ENCODE results near the gene DUS2. TPM values are rescaled to one million over a fixed set of nuclear protein-coding genes. Genes with fewer than 3 reads are reported as not detected.
"Not testable (repeated sequence)": the region's sequence is repeated elsewhere in the genome, so short reads cannot be mapped to it uniquely, and the experiment has no call there.

Gene DUS2
- total RNA-seq, 4 donors from 2014 or later: 9.2 to 13.1 (median 11.2) TPM

DNA sequence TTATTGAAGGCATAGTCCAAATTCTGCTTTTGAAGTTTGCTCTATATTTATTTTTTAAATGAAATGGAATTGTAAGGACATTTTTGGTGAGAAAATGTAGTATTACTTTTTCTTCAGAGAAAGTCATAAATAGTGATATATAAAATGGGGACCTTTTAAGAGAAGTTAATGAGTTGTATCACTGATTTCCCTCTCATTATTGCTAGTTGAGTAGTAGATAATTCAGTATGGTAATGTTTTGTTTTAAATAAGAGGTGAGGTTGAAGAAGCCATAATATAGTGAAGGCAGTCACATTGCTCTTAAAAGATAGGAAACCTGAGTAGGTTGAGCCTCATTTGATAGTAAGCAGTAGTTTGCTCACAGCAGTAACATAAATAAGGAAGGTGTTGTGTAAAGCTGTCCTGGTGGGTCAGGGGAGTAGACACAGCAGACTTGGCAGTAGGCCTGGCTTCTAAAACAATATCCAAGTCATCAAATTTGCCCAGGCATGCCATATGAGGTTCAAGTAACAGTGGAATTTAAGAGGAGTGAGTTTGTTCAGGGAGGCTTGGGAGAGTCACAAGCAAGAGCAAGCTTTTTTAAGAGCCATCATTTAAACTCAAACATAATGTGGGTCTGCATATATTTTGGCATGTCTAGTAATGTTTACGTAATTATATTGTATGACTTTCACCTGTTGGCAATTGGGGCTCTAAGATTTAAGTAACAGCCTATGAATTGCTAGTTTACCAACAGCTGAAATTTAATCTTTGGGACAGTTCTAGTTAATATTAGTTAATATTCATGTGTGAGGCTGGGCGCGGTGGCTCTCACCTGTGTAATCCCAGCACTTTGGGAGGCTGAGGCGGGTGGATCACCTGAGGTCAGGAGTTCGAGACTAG is 68.5 kb downstream of the DUS2 start:
- Histone ChIP-seq H3K4me3 (no peak overlapping the region), H3K27ac (peak overlapping the region in 1 of 4 donors; percentile 18), H3K36me3 (no peaks in the 10 kb centered on the region), H3K4me1 (peaks cover 0 to 83% (median 35%) of the 10 kb centered on the region in 4 donors), H3K9me3 (no peaks in the 10 kb centered on the region), H3K27me3 (no peaks in the 10 kb centered on the region)
- WGBS, 2 donors (ENCODE audit: low coverage in 1 of 2): 43 to 91% methylated on average over 1 to 5 of the region's 5 CpGs
- intact Hi-C loops (cut with DNase I; ENCODE audit: low total_unique reads) (no loop called here), in situ Hi-C loops (cut with MboI; ENCODE audit: low pct_ligation_motif_present in 1 of 4, low pct_unique_long_range_greater_than_20kb in 1 of 4, low sequenced_read_pairs in 3 of 4) (loop anchor here in 1 of 4 donors (25.0 kb wide), 1 partner anchor 146 kb away; the partner anchor contains the start of genes ESRP2 and PLA2G15)
- no peak for DNase-seq
- TF ChIP-seq POLR2AphosphoS5 (IDR thresholded peaks at IDR 0.05) (no peak), POLR2A (IDR thresholded peaks at IDR 0.05) (no peak)
- TF ChIP-seq, protein P1, sequence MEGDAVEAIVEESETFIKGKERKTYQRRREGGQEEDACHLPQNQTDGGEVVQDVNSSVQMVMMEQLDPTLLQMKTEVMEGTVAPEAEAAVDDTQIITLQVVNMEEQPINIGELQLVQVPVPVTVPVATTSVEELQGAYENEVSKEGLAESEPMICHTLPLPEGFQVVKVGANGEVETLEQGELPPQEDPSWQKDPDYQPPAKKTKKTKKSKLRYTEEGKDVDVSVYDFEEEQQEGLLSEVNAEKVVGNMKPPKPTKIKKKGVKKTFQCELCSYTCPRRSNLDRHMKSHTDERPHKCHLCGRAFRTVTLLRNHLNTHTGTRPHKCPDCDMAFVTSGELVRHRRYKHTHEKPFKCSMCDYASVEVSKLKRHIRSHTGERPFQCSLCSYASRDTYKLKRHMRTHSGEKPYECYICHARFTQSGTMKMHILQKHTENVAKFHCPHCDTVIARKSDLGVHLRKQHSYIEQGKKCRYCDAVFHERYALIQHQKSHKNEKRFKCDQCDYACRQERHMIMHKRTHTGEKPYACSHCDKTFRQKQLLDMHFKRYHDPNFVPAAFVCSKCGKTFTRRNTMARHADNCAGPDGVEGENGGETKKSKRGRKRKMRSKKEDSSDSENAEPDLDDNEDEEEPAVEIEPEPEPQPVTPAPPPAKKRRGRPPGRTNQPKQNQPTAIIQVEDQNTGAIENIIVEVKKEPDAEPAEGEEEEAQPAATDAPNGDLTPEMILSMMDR (IDR thresholded peaks at IDR 0.05): no peak

DNA sequence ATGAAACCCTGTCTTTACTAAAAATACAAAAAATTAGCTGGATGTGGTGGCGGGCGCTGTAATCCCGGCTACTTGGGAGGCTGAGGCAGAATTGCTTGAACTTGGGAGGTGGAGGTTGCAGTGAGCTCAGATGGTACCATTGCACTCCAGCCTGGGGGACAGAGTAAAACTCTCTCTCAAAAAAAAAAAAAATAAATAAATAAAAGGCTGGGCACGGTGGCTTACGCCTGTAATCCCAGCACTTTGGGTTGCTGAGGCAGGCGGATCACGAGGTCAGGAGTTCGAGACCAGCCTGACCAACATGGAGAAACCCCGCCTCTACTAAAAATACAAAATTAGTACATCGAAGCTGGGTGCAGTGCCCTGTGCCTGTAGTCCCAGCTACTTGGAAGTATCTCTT is 69.2 kb downstream of the DUS2 start:
- WGBS, 2 donors (ENCODE audit: low coverage in 1 of 2): 91 to 96% methylated on average over 4 to 10 of the region's 10 CpGs
- H3K9me3 ChIP-seq; H3K36me3 ChIP-seq; H3K27me3 ChIP-seq; H3K4me3 ChIP-seq; intact Hi-C loops (cut with DNase I; ENCODE audit: low total_unique reads); H3K27ac ChIP-seq; DNase-seq: not testable (repeated sequence)
- H3K4me1 ChIP-seq: peaks cover 0 to 82% (median 30%) of the 10 kb centered on the region in 4 donors
- in situ Hi-C loops (cut with MboI; ENCODE audit: low pct_ligation_motif_present in 1 of 4, low pct_unique_long_range_greater_than_20kb in 1 of 4, low sequenced_read_pairs in 3 of 4): loop anchor here in 1 of 4 donors (25.0 kb wide), 1 partner anchor 145 kb away; the partner anchor contains the start of genes ESRP2 and PLA2G15

DNA sequence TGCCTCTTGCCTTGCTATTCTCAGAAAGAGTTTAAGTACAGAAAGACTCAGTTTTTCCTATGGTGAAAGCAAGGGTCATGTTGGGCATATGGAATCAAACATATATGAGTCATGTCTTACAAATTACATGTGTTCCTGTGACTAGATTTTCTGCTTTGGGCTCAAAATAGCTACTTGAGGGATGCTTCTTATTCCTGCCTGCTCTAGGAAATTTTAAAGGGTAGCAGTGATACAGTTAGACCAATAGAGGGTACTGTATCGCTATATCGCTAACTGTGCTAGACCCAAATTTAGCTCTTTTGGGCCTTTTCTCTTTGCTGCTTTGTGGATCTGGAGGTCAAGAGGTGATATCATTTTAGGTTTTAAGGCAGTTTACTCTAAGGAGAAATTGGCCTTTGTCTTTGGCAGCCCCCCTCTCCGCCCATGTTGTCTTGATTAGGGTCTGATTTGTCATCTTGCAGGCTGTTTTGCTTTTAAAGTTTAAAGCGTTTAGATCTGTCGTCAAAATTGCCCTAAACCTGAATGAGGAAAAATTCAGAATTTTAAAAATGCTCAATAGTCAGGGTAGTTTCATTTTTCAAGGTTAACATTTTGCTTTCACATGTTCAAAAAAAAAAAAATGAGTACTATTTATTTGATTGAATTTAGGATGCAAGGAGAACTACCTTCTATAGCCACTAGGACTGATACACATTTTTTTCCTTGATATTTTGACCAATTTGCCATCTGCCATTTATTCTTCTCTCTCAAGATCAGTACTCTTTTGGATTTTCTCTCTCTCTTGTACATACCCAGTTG is 70.9 kb downstream of the DUS2 start:
- H3K36me3 ChIP-seq: no peaks in the 10 kb centered on the region
- no peaks in the 10 kb centered on the region for H3K9me3 ChIP-seq
- H3K4me3 ChIP-seq: no peak overlapping the region
- TF ChIP-seq POLR2A (IDR thresholded peaks at IDR 0.05): no peak
- TF ChIP-seq POLR2AphosphoS5 (IDR thresholded peaks at IDR 0.05): no peak
- TF ChIP-seq EP300 (IDR thresholded peaks at IDR 0.05; ENCODE audit: low read depth): no peak
- TF ChIP-seq, protein P1 (IDR thresholded peaks at IDR 0.05): peak in 3 of 5 experiments; percentile 11 to 32 (median 31)
- WGBS, 2 donors (ENCODE audit: low coverage in 1 of 2): 81 to 86% methylated on average over 5 of the region's 5 CpGs
- H3K4me1 ChIP-seq: peaks cover 0 to 68% (median 19%) of the 10 kb centered on the region in 4 donors
- in situ Hi-C loops (cut with MboI; ENCODE audit: low pct_ligation_motif_present in 1 of 4, low pct_unique_long_range_greater_than_20kb in 1 of 4, low sequenced_read_pairs in 3 of 4): loop anchor here in 1 of 4 donors (25.0 kb wide), 1 partner anchor 143 kb away; the partner anchor contains the start of genes ESRP2 and PLA2G15
- DNase-seq: no peak
- H3K27me3 ChIP-seq: no peaks in the 10 kb centered on the region
- H3K27ac ChIP-seq: no peak overlapping the region
- intact Hi-C loops (cut with DNase I; ENCODE audit: low total_unique reads): no loop called here

DNA sequence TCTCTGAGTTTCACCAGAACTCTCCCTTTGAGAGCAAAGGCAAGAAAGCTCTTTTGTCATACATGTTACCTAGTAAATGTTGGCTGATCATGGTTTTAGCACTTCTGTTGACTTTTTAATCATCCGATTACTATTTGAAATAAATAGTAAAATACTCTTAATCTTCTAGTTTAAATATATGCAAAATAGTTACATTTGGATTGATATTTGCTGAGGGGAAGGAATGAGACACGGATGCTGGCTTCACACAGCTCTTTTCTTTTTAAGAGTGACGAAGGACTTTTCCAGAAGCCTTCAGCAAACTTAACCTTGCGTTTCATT is 71.5 kb downstream of the DUS2 start:
- in situ Hi-C loops (cut with MboI; ENCODE audit: low pct_ligation_motif_present in 1 of 4, low pct_unique_long_range_greater_than_20kb in 1 of 4, low sequenced_read_pairs in 3 of 4): loop anchor here in 1 of 4 donors (25.0 kb wide), 1 partner anchor 143 kb away; the partner anchor contains the start of genes ESRP2 and PLA2G15
- Histone ChIP-seq H3K4me1 (peaks cover 0 to 62% (median 19%) of the 10 kb centered on the region in 4 donors), H3K27ac (no peak overlapping the region), H3K4me3 (no peak overlapping the region), H3K27me3 (no peaks in the 10 kb centered on the region), H3K36me3 (no peaks in the 10 kb centered on the region), H3K9me3 (no peaks in the 10 kb centered on the region)
- intact Hi-C loops (cut with DNase I; ENCODE audit: low total_unique reads): no loop called here
- 88 to 89% methylated on average over 4 of the region's 4 CpGs for WGBS, 2 donors (ENCODE audit: low coverage in 1 of 2)
- TF ChIP-seq, protein P1 (IDR thresholded peaks at IDR 0.05): peak in 1 of 5 experiments; percentile 4
- TF ChIP-seq EP300 (IDR thresholded peaks at IDR 0.05; ENCODE audit: low read depth): no peak
- no peak for TF ChIP-seq POLR2A (IDR thresholded peaks at IDR 0.05)
- no peak for DNase-seq
